HG02623 (cell line): ENCODE measurements around the gene ANKLE2.
A peak's percentile ranks its signal among the peaks of the same experiment; 100 is the strongest.
"Not testable (repeated sequence)": the region's sequence is repeated elsewhere in the genome, so short reads cannot be mapped to it uniquely, and the experiment has no call there.

ENCODE experiments used
- ATAC-seq: cut with Tn5 transposase; IDR thresholded peaks from one replicate; pipeline ENCODE4 v1.9.1; 2021; ENCODE audit warnings: moderate library complexity; ENCODE audit not compliant: unreplicated experiment

ANKLE2 gene

DNA sequence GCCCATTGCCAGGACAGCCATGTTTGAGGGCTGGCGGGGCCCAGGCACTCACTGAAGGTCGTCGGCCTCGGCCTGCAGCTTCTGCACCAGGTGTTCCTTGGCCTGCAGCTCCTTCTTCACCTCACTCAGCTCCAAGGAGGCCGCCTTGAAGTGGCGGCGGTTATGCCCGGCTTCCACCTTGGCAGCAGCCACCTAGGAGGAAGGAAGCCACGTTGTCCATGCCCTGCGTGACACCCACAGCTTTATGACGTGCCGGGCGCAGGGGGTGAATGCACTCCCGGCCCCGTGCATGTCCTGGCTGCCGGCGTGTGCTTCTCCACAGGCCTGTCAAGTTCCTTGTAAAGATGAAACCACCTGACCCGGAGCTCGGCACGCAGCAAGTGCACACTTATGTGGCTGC, 16.0 kb upstream of the ANKLE2 start:
- no peak for ATAC-seq

DNA sequence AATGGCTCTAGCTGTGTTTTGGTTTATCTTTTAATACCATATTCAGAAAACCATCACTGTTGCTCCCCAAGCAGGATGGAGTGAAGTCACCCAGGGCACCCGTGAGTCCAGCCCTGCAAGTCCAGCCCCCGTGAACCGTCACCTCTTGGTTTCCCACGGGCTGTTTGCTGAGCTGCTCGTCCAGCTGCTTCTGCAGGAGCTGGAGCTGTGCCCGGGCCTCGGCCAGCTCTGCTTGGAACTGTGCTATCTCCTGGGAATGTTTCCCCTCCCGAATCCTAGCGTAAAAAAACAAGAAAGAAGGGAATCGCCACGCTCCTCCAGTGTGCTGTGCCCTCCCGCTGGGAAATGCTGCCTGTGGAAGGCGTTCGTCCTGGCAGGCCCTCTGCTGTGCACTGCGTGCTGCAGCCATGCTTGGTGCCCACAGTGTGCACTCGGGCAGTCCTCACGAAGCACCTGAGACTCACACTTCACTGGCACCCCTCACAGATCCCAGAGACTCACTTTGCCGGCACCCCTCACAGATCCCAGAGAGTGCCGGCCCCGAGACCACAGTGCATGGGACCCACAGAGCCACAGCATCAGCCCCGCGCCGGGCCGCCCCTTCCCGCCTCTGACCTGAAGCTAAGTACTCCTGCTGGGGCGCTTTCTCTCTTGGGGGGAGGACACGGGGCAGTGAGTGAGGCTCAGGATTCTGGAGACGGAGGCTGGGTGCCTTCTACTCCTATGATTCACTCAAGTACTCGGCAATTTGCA, 15.4 kb upstream of the ANKLE2 start:
- no peak for ATAC-seq

DNA sequence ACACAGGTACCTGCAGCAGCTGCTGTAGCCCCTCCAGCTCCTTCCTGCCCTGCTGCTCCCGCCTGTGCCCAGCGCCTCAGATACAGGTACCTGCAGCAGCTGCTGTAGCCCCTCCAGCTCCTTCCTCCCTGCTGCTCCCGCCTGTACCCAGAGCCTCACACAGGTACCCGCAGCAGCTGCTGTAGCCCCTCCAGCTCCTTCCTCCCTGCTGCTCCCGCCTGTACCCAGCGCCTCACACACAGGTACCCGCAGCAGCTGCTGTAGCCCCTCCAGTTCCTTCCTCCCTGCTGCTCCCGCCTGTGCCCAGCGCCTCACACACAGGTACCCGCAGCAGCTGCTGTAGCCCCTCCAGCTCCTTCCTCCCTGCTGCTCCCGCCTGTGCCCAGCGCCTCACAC, 14.6 kb upstream of the ANKLE2 start:
- ATAC-seq = not testable (repeated sequence)

DNA sequence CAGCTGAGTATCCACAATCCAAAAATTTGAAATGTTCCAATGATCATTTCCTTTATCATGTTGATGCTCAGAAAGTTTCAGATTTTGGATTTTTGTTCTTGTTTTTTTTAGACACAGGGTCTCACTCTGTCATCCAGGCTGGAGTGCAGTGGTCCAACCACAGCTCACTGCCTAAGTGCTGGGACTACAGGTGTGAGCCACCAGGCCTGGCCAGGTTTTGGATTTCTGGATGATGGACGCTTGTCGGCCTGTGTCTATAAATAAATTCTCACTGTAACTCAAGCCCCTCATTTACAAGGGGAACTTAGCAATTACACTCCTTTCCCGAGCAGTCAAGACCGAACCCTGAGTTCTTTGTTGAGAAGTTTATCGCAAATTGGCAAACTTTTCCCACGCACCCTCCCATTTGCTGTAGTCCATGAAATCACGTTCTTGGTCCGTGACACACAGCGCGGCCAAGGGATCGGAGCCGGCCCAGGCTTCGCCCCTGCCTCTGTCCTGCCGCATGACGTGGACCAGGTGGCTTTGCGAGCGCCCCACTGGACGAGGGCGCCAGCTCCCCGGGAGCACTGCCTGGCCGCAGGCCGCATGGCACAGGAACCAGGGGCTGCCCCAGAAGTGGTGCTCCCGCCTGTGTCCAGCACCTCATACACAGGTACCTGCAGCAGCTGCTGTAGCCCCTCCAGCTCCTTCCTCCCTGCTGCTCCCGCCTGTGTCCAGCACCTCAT, 14.0 kb upstream of the ANKLE2 start:
- no peak for ATAC-seq

DNA sequence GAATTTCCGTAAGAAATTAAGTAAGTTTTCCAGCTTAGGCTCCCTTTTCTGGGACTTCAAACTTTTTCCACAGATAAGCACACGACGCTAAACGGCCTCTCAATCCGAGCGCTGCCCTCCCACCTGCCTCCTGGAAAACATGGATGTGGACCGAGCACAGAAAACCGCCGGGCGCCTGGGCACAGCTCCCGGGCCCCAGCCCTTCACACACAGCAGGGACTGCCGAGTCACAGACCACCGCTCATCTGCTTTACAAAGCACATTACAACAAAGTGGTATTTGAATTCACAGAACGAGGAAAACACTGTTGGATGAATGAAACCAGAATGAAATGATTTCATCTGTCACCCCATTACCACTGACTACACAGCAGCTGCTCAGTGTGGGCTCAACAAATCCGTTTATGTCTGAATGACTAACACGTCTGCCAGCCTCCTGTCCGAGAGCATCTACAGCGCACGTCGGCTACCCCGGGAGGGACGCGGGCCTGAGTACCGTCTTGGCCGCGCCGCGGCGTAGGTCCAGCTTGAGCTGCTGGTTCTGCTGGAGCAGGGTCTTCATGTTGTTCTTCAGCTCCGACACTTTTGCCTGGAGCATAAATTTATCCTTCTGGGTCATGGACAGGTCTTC, 13.1 kb upstream of the ANKLE2 start:
- ATAC-seq = no peak

DNA sequence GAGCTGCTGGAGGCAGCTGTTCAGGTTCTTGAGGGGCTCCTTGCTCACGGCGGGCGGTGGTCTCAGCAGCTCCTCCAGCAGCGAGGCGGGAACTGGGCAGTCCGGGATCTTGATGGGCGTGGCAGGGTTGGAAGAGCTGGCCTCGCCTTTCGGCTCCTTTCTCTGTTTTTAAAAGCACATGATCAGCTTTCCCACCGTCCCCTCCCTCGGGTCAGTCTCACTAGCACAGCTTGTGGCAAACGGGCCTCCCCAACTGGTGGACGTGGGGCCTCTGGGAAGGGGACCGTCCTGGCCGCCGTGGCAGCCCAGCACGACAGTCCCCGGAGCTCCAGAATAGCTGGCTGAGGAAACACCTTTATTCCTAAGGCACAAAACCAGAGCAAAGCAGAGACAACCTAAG, 12.5 kb upstream of the ANKLE2 start:
- no peak for ATAC-seq

DNA sequence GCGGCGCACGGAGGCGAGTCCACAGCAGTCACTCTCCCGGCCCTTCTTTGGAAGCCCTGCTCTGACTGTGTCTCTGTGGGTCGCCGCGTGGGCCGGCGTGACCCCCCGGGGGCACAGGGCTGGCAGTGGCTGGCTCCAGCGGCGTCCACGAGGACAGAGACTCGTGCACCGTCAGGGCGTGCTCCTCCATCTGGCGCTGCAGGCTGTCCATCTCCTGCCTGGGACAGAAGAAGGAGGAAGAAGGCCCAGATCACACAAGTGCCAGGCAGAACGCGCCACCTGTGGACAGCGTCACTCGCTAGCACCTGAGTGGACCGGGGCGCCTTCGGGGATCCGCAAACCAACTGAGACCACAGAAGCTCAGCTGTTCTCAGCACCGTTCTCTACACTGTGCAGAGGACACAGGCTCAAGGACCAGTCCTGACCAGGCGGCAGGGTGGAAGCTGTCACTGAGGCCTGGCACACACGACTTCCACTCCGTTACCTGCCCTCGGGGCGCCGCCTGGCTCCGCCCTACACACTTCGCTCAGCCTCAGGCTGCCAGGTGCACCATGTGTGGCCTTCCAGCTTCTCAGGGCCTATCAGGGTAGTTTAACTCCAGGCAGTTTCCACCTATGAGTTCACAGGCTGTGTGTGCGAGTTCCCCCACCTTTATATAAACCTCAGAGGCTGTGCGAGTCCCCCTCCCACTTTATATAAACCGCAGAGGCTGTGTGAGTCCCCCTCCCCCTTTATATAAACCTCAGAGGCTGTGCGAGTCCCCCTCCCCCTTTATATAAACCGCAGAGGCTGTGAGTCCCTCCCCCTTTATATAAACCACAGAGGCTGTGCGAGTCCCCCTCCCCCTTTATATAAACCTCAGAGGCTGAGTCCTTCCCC, 11.7 kb upstream of the ANKLE2 start:
- ATAC-seq = no peak

DNA sequence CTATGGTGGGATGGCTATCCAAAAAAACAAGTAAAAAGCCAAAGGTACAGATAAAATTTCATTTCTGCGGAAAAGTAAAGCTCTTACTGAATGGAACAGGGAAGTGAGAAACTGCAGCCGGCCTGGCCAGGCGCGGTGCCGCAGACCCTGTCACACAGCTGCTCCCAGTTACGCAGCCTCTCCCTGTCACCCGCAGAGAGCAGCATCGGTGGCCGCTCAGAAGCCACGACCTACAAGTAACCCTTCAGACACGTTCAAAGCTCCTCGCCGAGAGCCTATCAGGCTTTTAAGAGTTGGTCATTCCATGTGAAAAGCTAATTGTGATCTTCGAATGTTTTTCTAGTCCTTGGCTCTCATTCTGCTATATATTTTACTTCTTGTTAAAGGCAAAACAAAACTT, 11.0 kb upstream of the ANKLE2 start:
- no peak for ATAC-seq

DNA sequence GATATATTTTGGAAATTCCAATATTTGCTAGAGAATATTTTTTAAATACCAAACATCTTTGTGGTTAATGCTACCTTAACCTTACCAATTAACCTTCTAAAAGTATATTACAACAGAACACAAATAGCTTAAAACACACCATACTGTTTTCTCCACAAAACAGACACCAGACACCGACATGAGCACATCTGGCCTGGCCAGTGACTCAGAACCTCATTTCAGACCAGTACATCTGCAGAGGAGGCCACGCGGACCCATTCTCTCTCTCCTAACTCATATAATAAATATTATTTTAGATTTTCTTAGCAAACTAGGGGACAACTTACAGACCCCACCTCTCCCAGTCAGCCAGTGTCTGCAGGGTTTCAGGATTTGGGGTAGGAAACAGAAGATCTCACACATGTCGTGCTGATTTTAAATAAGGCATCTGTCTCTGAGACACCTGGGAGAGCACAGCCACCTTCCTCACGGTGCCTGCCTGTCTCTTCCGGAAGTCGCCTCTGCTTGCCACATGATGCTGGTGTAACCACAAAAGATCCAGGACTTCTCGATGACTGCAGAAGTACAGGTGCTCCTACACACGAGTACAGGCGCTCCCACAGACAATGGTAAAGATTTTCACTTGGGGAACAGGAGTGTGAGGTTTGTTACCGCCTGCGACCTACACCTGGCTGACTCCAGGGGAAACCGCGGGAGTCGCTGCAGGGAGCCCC, 9.7 kb upstream of the ANKLE2 start:
- ATAC-seq = no peak

DNA sequence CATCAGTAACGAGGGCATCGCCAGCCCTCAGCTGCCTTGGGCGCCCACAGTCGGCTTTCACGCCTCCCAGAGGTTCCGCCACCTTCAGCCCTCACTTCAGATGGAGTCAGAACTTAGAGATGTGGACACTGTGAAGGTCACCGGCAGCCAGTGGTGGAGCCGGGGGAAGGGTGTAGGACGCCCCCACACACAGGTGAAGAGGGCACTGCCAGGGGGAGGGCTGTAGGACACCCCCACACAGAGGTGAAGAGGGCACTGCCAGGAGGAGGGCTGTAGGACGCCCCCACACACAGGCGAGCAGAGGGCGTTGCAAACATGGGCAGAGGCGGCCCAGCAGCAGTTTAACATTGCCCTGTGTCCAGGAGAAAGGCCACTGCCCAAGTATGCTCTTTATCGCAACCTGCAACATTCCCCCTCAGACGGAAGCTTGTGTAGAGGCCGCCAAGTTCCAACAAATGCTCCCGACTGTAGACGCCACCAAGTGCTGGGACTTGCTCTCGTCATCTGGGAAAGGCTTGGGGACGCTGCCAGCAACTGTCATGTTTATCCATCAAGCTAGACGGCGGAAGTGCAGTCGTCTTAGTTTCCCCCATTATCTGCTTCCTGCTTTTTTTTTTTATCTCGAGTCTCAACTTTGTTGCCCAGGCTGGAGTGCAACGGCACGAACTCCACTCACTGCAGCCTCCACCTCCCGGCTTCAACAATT, 4.9 kb upstream of the ANKLE2 start:
- no peak for ATAC-seq

DNA sequence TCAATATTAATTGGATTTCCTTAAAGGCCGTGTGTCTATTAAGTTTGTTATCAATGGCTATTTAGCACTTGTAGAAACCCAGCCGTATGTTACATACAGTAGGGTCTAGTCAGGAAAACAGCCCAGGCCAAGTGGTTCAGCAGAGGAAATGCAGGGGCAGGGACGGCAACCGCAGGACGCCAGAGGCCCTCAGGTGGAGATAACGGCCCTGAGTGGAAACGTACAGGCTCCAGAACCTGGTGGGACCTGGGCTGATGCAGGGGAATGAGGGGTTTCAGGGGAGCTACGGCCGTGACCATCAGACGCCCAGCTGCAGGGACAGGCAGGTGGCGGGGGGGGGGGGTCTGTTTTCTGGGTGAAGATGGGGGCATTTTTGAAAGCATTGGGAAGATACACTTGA, 3.7 kb upstream of the ANKLE2 start:
- ATAC-seq = no peak

DNA sequence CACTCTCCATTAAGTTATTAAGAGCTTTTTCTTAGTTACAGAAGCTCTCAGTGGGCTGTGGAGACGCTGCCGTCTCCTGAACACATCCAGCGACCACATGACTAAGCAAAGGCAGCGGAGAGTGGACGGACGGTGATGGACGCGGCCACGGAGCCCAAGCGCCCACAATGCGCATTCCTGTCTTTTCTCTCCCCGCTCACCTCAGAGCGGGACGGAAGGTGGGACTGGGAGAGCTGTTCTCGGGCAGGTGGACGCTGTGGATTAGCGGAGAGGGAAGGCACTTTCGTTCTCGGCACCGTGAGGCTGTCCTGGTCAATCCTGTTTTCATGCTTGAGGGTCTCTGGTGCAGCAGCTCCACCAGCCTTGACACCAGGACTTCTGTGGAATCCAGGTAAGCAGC, 2.6 kb upstream of the ANKLE2 start:
- ATAC-seq = no peak

DNA sequence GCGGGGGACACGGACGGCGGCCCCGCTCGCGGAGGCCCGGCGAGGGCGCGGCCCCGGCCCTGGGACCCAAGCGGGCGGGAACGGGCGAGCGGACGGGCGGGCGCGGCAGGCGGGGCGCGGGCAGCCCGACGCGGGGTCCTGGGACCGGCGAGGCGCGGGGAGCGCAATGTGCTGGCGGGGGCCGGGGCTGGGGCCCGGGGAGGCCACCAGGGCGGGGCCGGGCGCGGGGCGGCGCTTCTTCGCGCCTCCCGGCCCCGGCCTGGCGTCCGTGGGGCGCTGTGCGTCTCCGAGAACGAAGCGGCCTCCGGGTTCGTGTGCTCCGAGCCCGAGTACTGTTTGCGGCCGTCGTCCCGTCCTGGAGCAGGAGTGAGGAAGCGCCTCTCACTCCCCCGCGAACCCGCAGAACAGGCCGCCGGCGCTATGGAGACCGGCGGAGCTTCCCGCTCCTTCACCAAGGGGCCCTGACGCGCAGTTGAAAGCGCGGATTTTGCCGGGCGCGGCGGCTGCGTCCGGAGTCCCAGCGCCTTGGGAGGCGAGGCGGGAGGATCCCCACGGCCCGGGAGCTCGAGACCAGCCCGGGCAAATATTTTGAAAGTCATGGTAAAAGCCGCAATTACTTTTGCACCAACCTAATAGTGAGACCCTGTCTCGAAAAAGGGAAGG, 420 bp upstream of the ANKLE2 start:
- ATAC-seq = peak; percentile 78

DNA sequence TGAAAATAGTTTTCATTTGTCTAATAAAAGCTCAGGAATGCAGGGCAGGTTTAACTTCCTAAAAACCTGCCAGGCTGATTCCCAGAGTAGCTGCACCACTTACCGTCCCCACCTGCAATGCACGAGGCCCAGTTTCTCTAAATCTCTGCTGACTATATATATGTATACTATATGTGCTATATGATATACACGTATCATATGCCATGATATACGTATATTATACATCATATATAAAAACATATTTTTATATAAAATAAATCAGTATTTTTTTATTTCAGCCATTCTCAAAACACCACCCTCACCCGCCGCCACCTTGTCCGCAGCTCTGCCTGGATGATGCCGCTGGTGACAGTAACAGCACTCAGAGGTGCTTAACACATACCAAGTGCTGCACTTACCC, 2.3 kb downstream of the ANKLE2 start:
- no peak for ATAC-seq

DNA sequence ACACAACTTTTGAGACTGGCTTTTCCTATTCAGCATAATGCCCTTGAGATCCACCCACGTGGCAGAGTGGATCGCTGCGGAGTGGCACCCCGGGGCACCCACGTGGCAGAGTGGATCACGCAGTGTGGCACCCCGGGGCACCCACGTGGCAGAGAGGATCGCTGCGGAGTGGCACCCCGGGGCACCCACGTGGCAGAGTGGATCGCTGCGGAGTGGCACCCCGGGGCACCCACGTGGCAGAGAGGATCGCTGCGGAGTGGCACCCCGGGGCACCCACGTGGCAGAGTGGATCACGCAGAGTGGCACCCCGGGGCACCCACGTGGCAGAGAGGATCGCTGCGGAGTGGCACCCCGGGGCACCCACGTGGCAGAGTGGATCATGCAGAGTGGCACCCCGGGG, 2.8 kb downstream of the ANKLE2 start:
- ATAC-seq = not testable (repeated sequence)

DNA sequence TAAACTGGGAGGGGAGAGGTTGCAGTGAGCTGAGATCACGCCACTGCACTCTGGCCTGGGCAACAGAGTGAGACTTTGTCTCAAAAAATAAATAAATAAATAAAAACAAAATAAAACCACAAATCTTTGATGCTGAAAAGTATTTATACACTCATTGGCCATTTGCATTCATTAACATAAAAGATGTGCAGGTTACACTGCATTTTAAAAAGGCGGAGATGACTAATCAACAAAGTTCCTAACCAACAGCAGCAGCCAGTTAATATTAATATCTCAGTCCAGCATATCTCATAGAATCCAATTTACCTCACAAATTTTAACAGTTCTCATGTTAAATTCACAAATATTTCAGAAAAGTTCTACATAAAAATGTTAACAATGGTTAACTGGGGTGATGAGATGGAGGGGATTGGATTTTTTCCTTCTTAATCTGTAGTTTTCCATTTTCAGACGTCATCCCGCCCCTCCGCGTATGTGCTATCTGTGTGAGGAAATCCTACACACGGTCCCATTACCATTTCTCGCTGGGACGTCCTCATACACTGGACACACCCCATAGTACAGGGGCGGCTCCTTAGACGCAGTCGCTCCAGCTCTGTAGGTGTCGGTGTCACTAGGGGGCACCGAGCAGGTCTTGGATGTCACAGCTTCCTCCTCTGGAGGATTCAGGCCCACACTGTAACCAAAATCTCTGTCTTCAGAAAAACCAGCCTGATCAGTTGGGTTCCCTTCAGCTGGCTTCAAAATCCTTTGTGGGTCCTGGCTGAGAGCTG, 7.3 kb downstream of the ANKLE2 start:
- ATAC-seq = no peak

DNA sequence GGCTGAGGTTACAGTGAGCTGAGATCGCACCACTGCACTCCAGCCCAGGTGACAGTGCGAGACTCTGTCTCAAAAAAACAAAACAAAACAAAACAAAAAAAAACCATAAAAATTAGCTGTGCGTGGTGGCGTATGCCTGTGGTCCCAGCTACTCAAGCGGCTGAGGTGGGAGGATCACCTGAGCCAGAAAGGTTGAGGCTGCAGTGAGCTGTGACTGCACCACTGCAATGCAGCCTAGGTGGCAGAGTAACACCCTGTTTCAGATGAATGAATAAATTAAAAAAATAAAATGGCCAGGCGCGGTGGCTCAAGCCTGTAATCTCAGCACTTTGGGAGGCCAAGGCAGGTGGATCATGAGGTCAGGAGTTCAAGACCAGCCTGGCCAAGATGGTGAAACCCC, 8.0 kb downstream of the ANKLE2 start:
- ATAC-seq = not testable (repeated sequence)

DNA sequence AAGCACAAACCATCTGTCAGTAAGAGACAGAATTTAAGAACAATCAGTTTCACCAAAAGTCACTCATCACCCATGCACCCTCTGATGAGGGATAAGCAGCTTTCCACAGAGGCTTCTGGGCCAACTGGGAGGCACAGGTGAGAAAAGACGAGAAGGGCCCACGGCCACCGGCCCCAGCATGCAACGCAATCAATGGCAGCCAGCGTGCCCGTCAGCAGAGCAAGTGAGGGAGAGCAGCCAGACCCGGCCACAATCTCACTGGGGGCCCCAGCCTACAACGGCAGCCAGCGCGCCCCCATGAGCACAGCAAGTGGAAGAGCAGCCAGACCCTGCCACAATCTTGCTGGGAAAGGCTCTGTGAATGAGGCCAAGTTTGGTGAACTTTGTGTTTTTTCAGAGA, 13.3 kb downstream of the ANKLE2 start:
- ATAC-seq = no peak

DNA sequence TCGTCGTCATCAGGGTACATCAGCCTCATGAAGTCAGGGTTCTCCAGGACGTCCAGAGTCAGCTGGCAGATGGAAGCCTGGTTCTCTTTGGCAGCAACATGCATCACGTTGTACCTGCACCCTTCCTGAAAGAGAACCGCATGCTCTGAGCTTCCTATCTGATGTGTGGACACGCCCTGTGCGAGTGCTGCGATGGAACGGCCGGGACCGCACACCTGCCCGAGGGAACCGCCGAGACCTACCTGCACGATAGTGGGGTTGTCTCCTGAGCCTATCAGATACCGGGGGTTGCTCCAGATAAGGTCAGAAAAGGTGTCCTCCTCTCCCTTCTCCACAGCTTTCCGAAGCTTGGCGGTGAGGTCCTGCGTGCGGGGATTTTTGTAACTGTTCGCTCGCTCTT, 13.7 kb downstream of the ANKLE2 start:
- ATAC-seq = no peak
